ENCODE data around the gene RSPH10B2.
"Not testable (repeated sequence)": the region's sequence is repeated elsewhere in the genome, so short reads cannot be mapped to it uniquely, and the experiment has no call there.

Gene RSPH10B2

DNA sequence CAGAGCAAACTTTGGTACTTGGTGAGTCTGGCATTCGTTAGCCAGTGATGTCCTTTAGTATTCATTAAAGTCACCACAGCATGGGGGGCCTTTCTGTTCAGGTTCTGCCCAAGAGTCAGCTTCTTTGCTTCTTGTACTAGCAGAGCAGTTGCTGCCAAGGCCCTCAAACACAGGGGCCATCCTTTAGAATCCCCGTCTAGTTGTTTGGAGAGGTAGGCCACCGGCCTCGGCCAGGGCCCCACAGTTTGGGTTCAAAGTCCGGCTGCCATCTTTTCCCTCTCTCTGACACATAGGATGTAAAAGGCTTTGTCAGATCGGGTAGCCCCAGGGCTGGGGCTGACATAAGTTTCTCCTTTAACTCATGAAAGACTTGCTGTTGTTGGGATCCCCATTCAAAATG, 89.8 kb downstream of the RSPH10B2 start:
- not testable (repeated sequence) for DNase-seq

DNA sequence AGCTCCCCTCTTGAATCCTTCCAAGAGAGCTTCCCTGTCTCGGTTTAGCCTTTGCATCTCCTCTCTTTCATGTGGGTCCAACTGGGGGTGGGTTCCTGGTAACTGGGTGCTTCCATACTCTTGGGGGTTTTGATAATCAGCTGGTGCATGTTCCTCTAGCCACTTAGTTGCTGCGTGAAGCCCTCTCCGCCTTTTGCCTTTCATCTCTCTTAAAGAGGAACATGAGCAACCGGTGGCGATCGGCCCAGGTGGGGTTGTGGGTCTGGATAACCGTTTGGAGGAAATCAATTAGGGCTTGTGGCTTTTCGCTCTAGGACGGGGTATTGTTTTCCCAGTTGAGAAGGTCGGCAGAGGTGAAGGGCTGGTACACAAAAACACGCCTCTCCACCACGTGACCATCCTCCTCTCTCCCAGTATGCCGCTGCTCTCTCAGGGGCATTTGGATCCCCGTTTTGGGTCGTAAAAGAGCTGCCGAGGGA, 92.1 kb downstream of the RSPH10B2 start:
- not testable (repeated sequence) for DNase-seq

DNA sequence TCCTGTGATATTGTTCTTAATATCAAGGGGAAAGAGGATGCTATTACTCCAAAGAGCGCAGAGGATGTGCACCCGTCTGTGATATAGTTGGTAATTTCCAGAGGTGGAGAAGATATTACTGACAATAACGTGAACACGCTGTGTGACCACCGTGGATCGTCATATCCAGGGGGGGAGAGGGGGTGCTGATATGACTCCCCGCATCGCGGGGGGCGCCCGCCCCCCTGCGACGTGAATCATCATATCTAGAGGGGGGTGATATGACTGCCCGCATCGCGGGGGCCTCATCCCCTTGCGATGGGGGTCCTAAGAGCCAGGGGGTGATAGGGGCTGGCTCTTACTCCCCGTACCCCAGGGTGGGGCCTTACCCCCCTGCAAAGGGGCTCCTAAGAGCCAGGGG, 93.8 kb downstream of the RSPH10B2 start:
- not testable (repeated sequence) for DNase-seq
